Caco-2 (cell line): ENCODE results near the gene DTWD2. TPM values are rescaled to one million over a fixed set of nuclear protein-coding genes. Genes with fewer than 3 reads are reported as not detected.

ENCODE experiments used
- BruUV-seq: library from RNA; stranded (reverse); fragments of 400-500 nt; replicated peaks from 2 replicates; lab custom pipeline; 2021; lab: Mats Ljungman, UMichigan
- CTCF ChIA-PET: fragments of 300-600 bp; sonication (Branson Sonifier 250); formaldehyde crosslinking; loops from one replicate; lab custom pipeline; 2022; ENCODE audit warnings: antibody characterized with exemption; lab: Charles Lee
- POLR2A ChIA-PET: fragments of 300-600 bp; sonication (Branson Sonifier 250); formaldehyde crosslinking; loops from one replicate; lab custom pipeline; 2022; ENCODE audit warnings: antibody characterized with exemption; lab: Charles Lee
- DNase-seq, 2 experiments: peaks; one replicate each; pipeline versions ENCODE4 v3.0.0 to v3.0.0-alpha.2; 2020 to 2022
- H3K27me3 ChIP-seq: replicated peaks from 2 replicates; pipeline ENCODE4 v1.6.0; 2011; ENCODE audit warnings: low read length; ENCODE audit not compliant: control insufficient read depth, insufficient read depth
- H3K36me3 ChIP-seq: 2 replicates; pipeline ENCODE4 v1.5.1; 2011; ENCODE audit warnings: low read length; ENCODE audit not compliant: control insufficient read depth, insufficient read depth
- H3K4me1 ChIP-seq: fragments of 250-450 bp; sonication (Bioruptor Pico); 2 replicates; pipeline ENCODE4 v1.5.1; 2020; ENCODE audit warnings: mild to moderate bottlenecking
- H3K4me3 ChIP-seq: 2 replicates; pipeline ENCODE4 v1.5.1; 2011; ENCODE audit warnings: low read depth, mild to moderate bottlenecking, control low read depth, low read length
- H3K9me3 ChIP-seq: fragments of 250-450 bp; sonication (Bioruptor Pico); 2 replicates; pipeline ENCODE4 v1.5.1; 2020; ENCODE audit warnings: mild to moderate bottlenecking, moderate library complexity
- H3K27ac Mint-ChIP-seq: one replicate; pipeline ENCODE4 v1.8.0; 2022; ENCODE audit warnings: mixed read lengths; ENCODE audit not compliant: unreplicated experiment
- H3K27me3 Mint-ChIP-seq: one replicate; pipeline ENCODE4 v1.8.0; 2022; ENCODE audit warnings: mixed read lengths; ENCODE audit not compliant: insufficient read depth, unreplicated experiment
- H3K36me3 Mint-ChIP-seq: one replicate; pipeline ENCODE4 v1.8.0; 2022; ENCODE audit warnings: mild to moderate bottlenecking, mixed read lengths; ENCODE audit not compliant: insufficient read depth, unreplicated experiment
- H3K4me1 Mint-ChIP-seq: one replicate; pipeline ENCODE4 v1.8.0; 2022; ENCODE audit warnings: low read depth, mixed read lengths; ENCODE audit not compliant: unreplicated experiment
- H3K4me3 Mint-ChIP-seq: one replicate; pipeline ENCODE4 v1.8.0; 2022; ENCODE audit warnings: mild to moderate bottlenecking, moderate library complexity, mixed read lengths; ENCODE audit not compliant: unreplicated experiment
- H3K9me3 Mint-ChIP-seq: one replicate; pipeline ENCODE4 v1.8.0; 2022; ENCODE audit warnings: mixed read lengths; ENCODE audit not compliant: unreplicated experiment
- CTCF ChIP-seq, 2 experiments: fragments of 200-600 bp in 1 of 2; IDR thresholded peaks; 1 replicate in 1 of 2; 2 replicates in 1 of 2; pipeline versions ENCODE4 v1.5.1 to v1.8.0; 2011 to 2022; ENCODE audit warnings: antibody characterized with exemption in 1 of 2, control low read depth in 1 of 2, inconsistent platforms in 1 of 2, low read depth in 1 of 2, low read length in 1 of 2, mild to moderate bottlenecking in 1 of 2, moderate library complexity in 1 of 2; ENCODE audit not compliant: insufficient read depth in 1 of 2, severe bottlenecking in 1 of 2, unreplicated experiment in 1 of 2
- intact Hi-C: fragments of 100-400 bp; cut with micrococcal nuclease; formaldehyde crosslinking; loops from one replicate; pipeline ENCODE4 v1.10.0; 2022; ENCODE audit not compliant: unreplicated experiment
- microRNA-seq: library from miRNA; unstranded; fragments of <30 nt; microRNA quantifications from one replicate; pipeline ENCODE4 v1.2.0, GENCODE V29; 2022
- total RNA-seq: library from RNA; stranded (reverse); gene quantifications from 2 replicates; pipeline ENCODE4 v1.2.3, GENCODE V29; 2022

DTWD2 gene
- total RNA-seq, 1 experiment from 2014 or later, result 5.6 TPM

GRCh38 chr5:118791926-118792734 is 196.2 kb downstream of the DTWD2 start:
- CTCF ChIA-PET, result no interaction called here
- BruUV-seq, result no TSS peak
- Histone ChIP-seq H3K4me1 (no peaks in the 10 kb centered on the region), H3K36me3 (no peaks in the 10 kb centered on the region), H3K9me3 (no peaks in the 10 kb centered on the region), H3K4me3 (no peak overlapping the region), H3K27me3 (no peaks in the 10 kb centered on the region)
- TF ChIP-seq CTCF (IDR thresholded peaks at IDR 0.05; ENCODE audit: insufficient read depth in 1 of 2, low read depth in 1 of 2, low read length in 1 of 2, severe bottlenecking in 1 of 2, unreplicated experiment in 1 of 2), result peak; percentile 80 to 83
- Mint-ChIP-seq H3K4me1 (no peaks in the 10 kb centered on the region), H3K36me3 (no peaks in the 10 kb centered on the region), H3K4me3 (no peak overlapping the region), H3K27ac (no peak overlapping the region), H3K27me3 (peaks cover 7% of the 10 kb centered on the region), H3K9me3 (no peaks in the 10 kb centered on the region)
- POLR2A ChIA-PET, result no interaction called here
- peak; percentile 44 to 55 for DNase-seq
- intact Hi-C loops, result loop anchor here (1.0 to 10.0 kb wide), 11 partner anchors 93 to 1337 kb away; no protein-coding TSS in a partner anchor

GRCh38 chr5:118789366-118789765 is 199.0 kb downstream of the DTWD2 start:
- POLR2A ChIA-PET, result no interaction called here
- Mint-ChIP-seq H3K36me3 (no peaks in the 10 kb centered on the region), H3K27ac (no peak overlapping the region), H3K27me3 (peaks cover 7% of the 10 kb centered on the region), H3K4me3 (no peak overlapping the region), H3K4me1 (no peaks in the 10 kb centered on the region), H3K9me3 (no peaks in the 10 kb centered on the region)
- CTCF ChIA-PET, result no interaction called here
- intact Hi-C loops, result no loop called here
- Histone ChIP-seq H3K36me3 (no peaks in the 10 kb centered on the region), H3K9me3 (no peaks in the 10 kb centered on the region), H3K4me1 (no peaks in the 10 kb centered on the region), H3K4me3 (no peak overlapping the region), H3K27me3 (no peaks in the 10 kb centered on the region)
- DNase-seq, result no peak
- BruUV-seq, result no TSS peak
- no peak for TF ChIP-seq CTCF (IDR thresholded peaks at IDR 0.05; ENCODE audit: insufficient read depth in 1 of 2, low read depth in 1 of 2, low read length in 1 of 2, severe bottlenecking in 1 of 2, unreplicated experiment in 1 of 2)

- Mint-ChIP-seq H3K9me3 (no peaks in the 10 kb centered on the region), H3K4me3 (no peak overlapping the region), H3K4me1 (no peaks in the 10 kb centered on the region), H3K27ac (no peak overlapping the region), H3K36me3 (no peaks in the 10 kb centered on the region), H3K27me3 (peaks cover 7% of the 10 kb centered on the region)
- no TSS peak for BruUV-seq
- no peak for DNase-seq
- no peaks in the 10 kb centered on the region for H3K4me1 ChIP-seq
- CTCF ChIA-PET, result no interaction called here
- no peak overlapping the region for H3K4me3 ChIP-seq
- intact Hi-C loops, result no loop called here
- no peaks in the 10 kb centered on the region for H3K36me3 ChIP-seq
- H3K9me3 ChIP-seq, result no peaks in the 10 kb centered on the region
- TF ChIP-seq CTCF (IDR thresholded peaks at IDR 0.05; ENCODE audit: insufficient read depth in 1 of 2, low read depth in 1 of 2, low read length in 1 of 2, severe bottlenecking in 1 of 2, unreplicated experiment in 1 of 2), result no peak
- POLR2A ChIA-PET, result no interaction called here
- no peaks in the 10 kb centered on the region for H3K27me3 ChIP-seq
These were observed 200.0 kb downstream of the DTWD2 start for GRCh38 chr5:118788351-118788750.

Small RNA genes within 50 kb of the gene (microRNA-seq; reads per million reads assigned to microRNA genes)
- gene MIR1244-2, result not detected

Other genes with a start within 250 kb of the DTWD2 start
- gene DMXL1, start 82.5 kb upstream of the DTWD2 start, total RNA-seq, result 30.0 and 33.1 TPM in 2 replicates